Measurements from ENCODE around the gene GALK1.

- TF ChIP-seq, protein P1, sequence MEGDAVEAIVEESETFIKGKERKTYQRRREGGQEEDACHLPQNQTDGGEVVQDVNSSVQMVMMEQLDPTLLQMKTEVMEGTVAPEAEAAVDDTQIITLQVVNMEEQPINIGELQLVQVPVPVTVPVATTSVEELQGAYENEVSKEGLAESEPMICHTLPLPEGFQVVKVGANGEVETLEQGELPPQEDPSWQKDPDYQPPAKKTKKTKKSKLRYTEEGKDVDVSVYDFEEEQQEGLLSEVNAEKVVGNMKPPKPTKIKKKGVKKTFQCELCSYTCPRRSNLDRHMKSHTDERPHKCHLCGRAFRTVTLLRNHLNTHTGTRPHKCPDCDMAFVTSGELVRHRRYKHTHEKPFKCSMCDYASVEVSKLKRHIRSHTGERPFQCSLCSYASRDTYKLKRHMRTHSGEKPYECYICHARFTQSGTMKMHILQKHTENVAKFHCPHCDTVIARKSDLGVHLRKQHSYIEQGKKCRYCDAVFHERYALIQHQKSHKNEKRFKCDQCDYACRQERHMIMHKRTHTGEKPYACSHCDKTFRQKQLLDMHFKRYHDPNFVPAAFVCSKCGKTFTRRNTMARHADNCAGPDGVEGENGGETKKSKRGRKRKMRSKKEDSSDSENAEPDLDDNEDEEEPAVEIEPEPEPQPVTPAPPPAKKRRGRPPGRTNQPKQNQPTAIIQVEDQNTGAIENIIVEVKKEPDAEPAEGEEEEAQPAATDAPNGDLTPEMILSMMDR (IDR thresholded peaks at IDR 0.05) = no peak
- TF ChIP-seq POLR2AphosphoS5 (IDR thresholded peaks at IDR 0.05; ENCODE audit: insufficient read depth in 1 of 2, low read depth in 1 of 2) = peak in 1 of 2 donors; percentile 7
Measured at GRCh38 chr17:75807861-75808260, 42.9 kb upstream of the GALK1 start.
